CD4-positive, alpha-beta T cell (primary cell): ENCODE measurements around the gene PDGFRB. TPM values are rescaled to one million over a fixed set of nuclear protein-coding genes. Genes with fewer than 3 reads are reported as not detected.
A peak's percentile ranks its signal among the peaks of the same experiment; 100 is the strongest.

Experiments
- ATAC-seq: fragments of 200-7000 bp; cut with Tn5 transposase; one replicate; pipeline ENCODE4 v1.10.0; 2022; ENCODE audit warnings: mild to moderate bottlenecking; ENCODE audit not compliant: poor library complexity
- CTCF ChIA-PET: fragments of 350-600 bp; sonication (Branson Sonifier 250); formaldehyde crosslinking; loops from one replicate; lab custom pipeline; 2021; ENCODE audit warnings: antibody characterized with exemption, inconsistent platforms; lab: Charles Lee
- POLR2A ChIA-PET: fragments of 350-600 bp; sonication (Branson Sonifier 250); formaldehyde crosslinking; loops from one replicate; lab custom pipeline; 2021; ENCODE audit warnings: antibody characterized with exemption, inconsistent platforms; lab: Charles Lee
- DNase-seq, 14 experiments: peaks; one replicate each; pipeline ENCODE4 v3.0.0-alpha.2; 2013 to 2020; ENCODE audit warnings: mixed read lengths in 2 of 14
- H3K27ac ChIP-seq, 2 donors: one replicate each; pipeline versions ENCODE4 v1.5.1 to v1.7.0; 2013; ENCODE audit warnings: low read length in 2 of 2, low read depth in 1 of 2, mild to moderate bottlenecking in 1 of 2
- H3K27me3 ChIP-seq, 2 experiments: 1 replicate in 1 of 2; 2 replicates in 1 of 2; pipeline versions ENCODE4 v1.6.1 to v1.7.0; 2013; ENCODE audit warnings: low read length in 2 of 2, control low read depth in 1 of 2, mild to moderate bottlenecking in 1 of 2, moderate library complexity in 1 of 2; ENCODE audit not compliant: insufficient read depth in 2 of 2, control insufficient read depth in 1 of 2
- H3K36me3 ChIP-seq: one replicate; pipeline ENCODE4 v1.6.1; 2013; ENCODE audit warnings: low read length, control low read depth; ENCODE audit not compliant: insufficient read depth
- H3K4me1 ChIP-seq: one replicate; pipeline ENCODE4 v1.6.1; 2013; ENCODE audit warnings: low read length, control low read depth; ENCODE audit not compliant: insufficient read depth
- H3K4me3 ChIP-seq: one replicate; pipeline ENCODE4 v1.5.1; 2013; ENCODE audit warnings: mild to moderate bottlenecking, low read length, moderate library complexity
- H3K9me3 ChIP-seq, 2 experiments: 1 replicate in 1 of 2; 2 replicates in 1 of 2; pipeline versions ENCODE4 v1.6.1 to v1.7.0; 2013; ENCODE audit warnings: low read length in 2 of 2, mild to moderate bottlenecking in 2 of 2, control low read depth in 1 of 2, moderate library complexity in 1 of 2; ENCODE audit not compliant: control insufficient read depth in 1 of 2, insufficient read depth in 1 of 2
- H3K27ac Mint-ChIP-seq: one replicate; pipeline ENCODE4 v1.8.0; 2020; ENCODE audit warnings: mixed read lengths
- H3K27me3 Mint-ChIP-seq: one replicate; pipeline ENCODE4 v1.8.0; 2021; ENCODE audit warnings: mixed read lengths
- H3K36me3 Mint-ChIP-seq: one replicate; pipeline ENCODE4 v1.8.0; 2021; ENCODE audit warnings: low read depth, mixed read lengths
- H3K4me1 Mint-ChIP-seq: one replicate; pipeline ENCODE4 v1.8.0; 2021; ENCODE audit warnings: low read depth, mixed read lengths
- H3K4me3 Mint-ChIP-seq: one replicate; pipeline ENCODE4 v1.8.0; 2020; ENCODE audit warnings: mild to moderate bottlenecking, mixed read lengths
- H3K9me3 Mint-ChIP-seq: one replicate; pipeline ENCODE4 v1.8.0; 2020; ENCODE audit warnings: mixed read lengths
- CTCF ChIP-seq: fragments of 200-600 bp; IDR thresholded peaks from one replicate; pipeline ENCODE4 v1.8.0; 2022; ENCODE audit warnings: antibody characterized with exemption, mild to moderate bottlenecking
- intact Hi-C, 2 experiments: fragments of 100-400 bp; cut with DNase I in 1 of 2; cut with micrococcal nuclease in 1 of 2; formaldehyde crosslinking; loops; one replicate each; pipeline versions ENCODE4 v1.15.1 to v1.9.0; 2023 to 2025; cut with DNase I, micrococcal nuclease
- total RNA-seq, 174 experiments: library from RNA in 2 of 174; stranded (reverse) in 2 of 174; gene quantifications; one replicate each; pipeline ENCODE4 v1.2.3 and lab custom pipeline; 2021 to 2026

The PDGFRB gene
- total RNA-seq, 2 experiments from 2014 or later = not detected

GRCh38 chr5:150129813-150130492 is 25.7 kb downstream of the PDGFRB start:
- Histone ChIP-seq H3K27me3 (no peaks in the 10 kb centered on the region), H3K36me3 (no peaks in the 10 kb centered on the region), H3K27ac (no peak overlapping the region), H3K9me3 (no peaks in the 10 kb centered on the region), H3K4me3 (no peak overlapping the region), H3K4me1 (peaks cover 4% of the 10 kb centered on the region)
- DNase-seq (peak in 10 of 14 experiments; percentile 5 to 62 (median 16)), ATAC-seq (peak; percentile 43)
- ChIA-PET POLR2A (no interaction called here), CTCF (no interaction called here)
- Mint-ChIP-seq H3K4me1 (no peaks in the 10 kb centered on the region), H3K4me3 (no peak overlapping the region), H3K27ac (no peak overlapping the region), H3K9me3 (no peaks in the 10 kb centered on the region), H3K36me3 (no peaks in the 10 kb centered on the region), H3K27me3 (no peaks in the 10 kb centered on the region)
- intact Hi-C loops = loop anchor here (1.0 to 2.0 kb wide), 3 partner anchors 87 to 306 kb away; no protein-coding TSS in a partner anchor
- TF ChIP-seq CTCF = peak; percentile 62

GRCh38 chr5:150129454-150129812 is 26.2 kb downstream of the PDGFRB start:
- ATAC-seq (no peak), DNase-seq (no peak)
- POLR2A ChIA-PET = no interaction called here
- H3K4me1 ChIP-seq = peaks cover 4% of the 10 kb centered on the region
- H3K27me3 Mint-ChIP-seq = no peaks in the 10 kb centered on the region
- intact Hi-C loops = no loop called here
- H3K36me3 ChIP-seq = no peaks in the 10 kb centered on the region
- H3K4me3 ChIP-seq = no peak overlapping the region
- CTCF ChIA-PET = no interaction called here
- TF ChIP-seq CTCF = no peak
- no peak overlapping the region for H3K27ac ChIP-seq
- H3K36me3 Mint-ChIP-seq = no peaks in the 10 kb centered on the region
- H3K27me3 ChIP-seq = no peaks in the 10 kb centered on the region
- no peaks in the 10 kb centered on the region for H3K9me3 Mint-ChIP-seq
- H3K4me3 Mint-ChIP-seq = no peak overlapping the region
- H3K9me3 ChIP-seq = no peaks in the 10 kb centered on the region
- no peak overlapping the region for H3K27ac Mint-ChIP-seq
- H3K4me1 Mint-ChIP-seq = no peaks in the 10 kb centered on the region

GRCh38 chr5:150126921-150127265 is 28.8 kb downstream of the PDGFRB start:
- no peak overlapping the region for H3K27ac ChIP-seq
- Mint-ChIP-seq H3K27ac (no peak overlapping the region), H3K9me3 (no peaks in the 10 kb centered on the region), H3K4me3 (no peak overlapping the region), H3K4me1 (no peaks in the 10 kb centered on the region), H3K27me3 (no peaks in the 10 kb centered on the region), H3K36me3 (no peaks in the 10 kb centered on the region)
- H3K9me3 ChIP-seq = no peaks in the 10 kb centered on the region
- H3K36me3 ChIP-seq = no peaks in the 10 kb centered on the region
- ATAC-seq (no peak), DNase-seq (no peak)
- ChIA-PET POLR2A (no interaction called here), CTCF (no interaction called here)
- intact Hi-C loops = no loop called here
- H3K27me3 ChIP-seq = no peaks in the 10 kb centered on the region
- no peak overlapping the region for H3K4me3 ChIP-seq
- H3K4me1 ChIP-seq = peaks cover 4% of the 10 kb centered on the region
- no peak for TF ChIP-seq CTCF
